GM19324 (cell line): ENCODE data around the gene FBXO24.

ENCODE experiments used
- ATAC-seq: cut with Tn5 transposase; IDR thresholded peaks from one replicate; pipeline ENCODE4 v1.9.1; 2021; ENCODE audit warnings: mild to moderate bottlenecking, moderate library complexity; ENCODE audit not compliant: unreplicated experiment, low FRiP score

Gene FBXO24

GRCh38 chr7:100649826-100650565 lies 63.9 kb downstream of the FBXO24 start:
- no peak for ATAC-seq
